GM12864 (cell line): ENCODE results near the gene ARRB2.

Source experiments
- DNase-seq: peaks from one replicate; pipeline ENCODE4 v3.0.0-alpha.2; 2011; ENCODE audit warnings: low read depth
- H3K4me3 ChIP-seq: 2 replicates; pipeline ENCODE4 v1.5.1; 2011; ENCODE audit warnings: mild to moderate bottlenecking, low read depth, low read length, control low read depth
- TF ChIP-seq, protein P1 (sequence below): IDR thresholded peaks from 2 replicates; pipeline ENCODE4 v1.5.1; 2011; ENCODE audit warnings: low read depth, mild to moderate bottlenecking, moderate library complexity, low read length, control low read depth, inconsistent platforms; ENCODE audit errors: missing control alignments

ARRB2 gene

DNA sequence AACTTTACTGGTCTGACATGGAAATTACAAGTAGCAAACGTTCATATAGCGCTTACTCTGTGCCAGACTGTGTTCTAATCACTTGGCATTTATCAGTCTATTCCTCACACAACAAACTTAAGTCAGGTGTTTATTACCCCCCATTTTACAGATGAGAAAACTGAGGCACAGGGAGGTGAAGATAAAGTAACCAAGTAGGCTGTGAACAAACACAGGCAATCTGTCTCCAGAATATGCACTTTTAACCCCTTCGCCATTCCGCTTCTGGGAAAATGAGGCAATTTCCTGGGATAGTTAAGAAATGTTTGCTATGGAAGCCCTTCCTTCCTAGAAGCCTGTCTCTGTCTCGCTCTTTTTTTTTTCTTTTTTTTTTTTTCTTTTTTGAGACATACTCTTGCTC, 41.5 kb downstream of the ARRB2 start:
- DNase-seq = no peak
- no peak overlapping the region for H3K4me3 ChIP-seq
- TF ChIP-seq, protein P1, sequence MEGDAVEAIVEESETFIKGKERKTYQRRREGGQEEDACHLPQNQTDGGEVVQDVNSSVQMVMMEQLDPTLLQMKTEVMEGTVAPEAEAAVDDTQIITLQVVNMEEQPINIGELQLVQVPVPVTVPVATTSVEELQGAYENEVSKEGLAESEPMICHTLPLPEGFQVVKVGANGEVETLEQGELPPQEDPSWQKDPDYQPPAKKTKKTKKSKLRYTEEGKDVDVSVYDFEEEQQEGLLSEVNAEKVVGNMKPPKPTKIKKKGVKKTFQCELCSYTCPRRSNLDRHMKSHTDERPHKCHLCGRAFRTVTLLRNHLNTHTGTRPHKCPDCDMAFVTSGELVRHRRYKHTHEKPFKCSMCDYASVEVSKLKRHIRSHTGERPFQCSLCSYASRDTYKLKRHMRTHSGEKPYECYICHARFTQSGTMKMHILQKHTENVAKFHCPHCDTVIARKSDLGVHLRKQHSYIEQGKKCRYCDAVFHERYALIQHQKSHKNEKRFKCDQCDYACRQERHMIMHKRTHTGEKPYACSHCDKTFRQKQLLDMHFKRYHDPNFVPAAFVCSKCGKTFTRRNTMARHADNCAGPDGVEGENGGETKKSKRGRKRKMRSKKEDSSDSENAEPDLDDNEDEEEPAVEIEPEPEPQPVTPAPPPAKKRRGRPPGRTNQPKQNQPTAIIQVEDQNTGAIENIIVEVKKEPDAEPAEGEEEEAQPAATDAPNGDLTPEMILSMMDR = no peak

DNA sequence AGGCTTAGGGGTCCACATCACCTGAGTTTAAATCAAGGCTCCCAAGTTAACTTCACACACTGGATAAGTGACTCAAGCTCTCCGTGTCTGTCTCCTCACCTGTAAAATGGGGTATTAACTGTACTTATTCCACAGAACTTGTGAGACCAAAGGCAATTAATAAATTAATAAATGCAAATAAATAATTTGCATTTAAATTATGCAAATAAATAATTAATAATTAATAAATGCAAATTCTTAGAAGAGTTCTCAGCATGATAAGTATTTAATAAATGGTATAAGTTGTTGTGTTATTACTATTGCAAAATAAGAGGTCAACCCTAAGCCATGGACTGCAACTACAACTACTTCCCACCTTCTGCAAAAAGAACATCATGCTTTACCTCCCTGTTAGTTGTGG, 43.0 kb downstream of the ARRB2 start:
- DNase-seq = no peak
- TF ChIP-seq, protein P1 = no peak
- no peak overlapping the region for H3K4me3 ChIP-seq

DNA sequence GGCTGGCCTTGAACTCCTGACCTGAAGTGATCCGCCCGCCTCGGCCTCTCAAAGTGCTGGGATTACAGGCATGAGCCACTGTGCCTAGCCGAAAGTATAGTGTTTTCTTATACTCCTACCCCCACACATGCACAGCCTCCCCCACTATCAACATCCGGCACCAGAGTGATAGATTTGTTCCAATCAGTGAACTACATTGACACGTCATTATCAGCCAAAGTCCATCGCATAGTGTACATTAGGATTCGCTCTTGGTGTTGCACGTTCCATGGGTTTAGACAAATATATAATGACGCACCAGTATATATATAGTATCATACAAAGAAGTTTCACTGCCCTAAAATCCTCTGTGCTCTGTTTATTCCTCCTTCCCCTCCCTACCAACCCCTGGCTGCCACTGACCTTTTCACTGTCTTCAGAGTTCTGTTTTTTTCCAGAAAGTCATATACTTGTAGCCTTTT, 49.4 kb downstream of the ARRB2 start:
- no peak overlapping the region for H3K4me3 ChIP-seq
- no peak for DNase-seq
- TF ChIP-seq, protein P1 = no peak

DNA sequence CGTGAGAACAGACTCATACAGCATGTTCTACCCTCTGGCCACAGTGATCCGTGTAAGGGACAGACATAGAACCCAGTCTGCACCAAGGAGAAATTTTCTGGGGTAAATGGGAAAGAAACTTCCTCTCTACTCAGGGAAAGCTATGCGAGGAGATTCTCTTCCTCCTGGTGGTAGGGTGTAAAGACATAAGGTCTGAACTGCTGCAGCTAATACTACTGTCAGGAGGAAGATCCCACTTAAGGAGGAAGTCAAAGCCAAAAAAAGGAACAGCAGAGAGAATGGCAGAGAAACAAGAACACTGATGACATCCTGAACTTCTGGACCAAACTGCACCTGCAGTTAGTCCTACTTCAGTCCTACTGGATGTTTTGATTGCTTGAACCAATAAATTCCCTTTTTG, 54.2 kb downstream of the ARRB2 start:
- DNase-seq = no peak
- TF ChIP-seq, protein P1 = no peak
- H3K4me3 ChIP-seq = no peak overlapping the region

DNA sequence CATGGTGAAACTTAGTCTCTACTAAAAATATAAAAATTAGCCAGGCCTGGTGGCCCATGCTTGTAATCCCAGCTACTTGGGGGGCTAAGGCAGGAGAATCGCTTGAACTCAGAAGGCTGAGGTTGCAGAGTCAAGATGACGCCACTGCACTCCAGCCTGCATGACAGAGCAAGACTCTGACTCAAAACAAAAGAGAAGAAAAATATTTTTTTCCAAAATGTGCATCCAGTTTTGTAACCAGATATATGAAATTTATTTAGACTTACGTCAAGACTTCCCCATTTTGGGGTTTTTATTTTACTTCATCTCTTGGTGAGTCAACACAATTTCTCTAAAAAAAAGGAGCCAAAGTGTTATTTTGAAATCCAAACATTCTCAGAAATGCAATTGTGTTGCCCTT, 55.8 kb downstream of the ARRB2 start:
- no peak overlapping the region for H3K4me3 ChIP-seq
- TF ChIP-seq, protein P1 = no peak
- no peak for DNase-seq

DNA sequence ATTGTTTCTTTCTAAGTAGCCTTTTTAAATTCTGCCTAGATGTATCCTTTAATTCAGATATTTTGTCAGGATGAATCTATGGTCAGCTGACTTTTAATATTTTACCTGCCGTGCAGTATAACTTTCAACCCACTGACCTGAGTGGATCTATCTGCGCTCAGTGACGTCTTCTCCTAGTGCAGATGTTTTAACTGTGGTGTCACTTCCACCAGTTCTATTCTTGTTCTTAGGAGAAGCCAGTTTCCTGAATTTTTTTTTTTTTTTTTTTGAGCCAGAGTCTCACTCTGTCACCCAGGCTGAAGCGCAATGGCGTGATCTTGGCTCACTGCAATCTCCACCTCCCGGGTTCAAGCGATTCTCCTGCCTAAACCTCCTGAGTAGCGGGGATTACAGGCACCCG, 56.3 kb downstream of the ARRB2 start:
- no peak for DNase-seq
- no peak overlapping the region for H3K4me3 ChIP-seq
- TF ChIP-seq, protein P1 = no peak

DNA sequence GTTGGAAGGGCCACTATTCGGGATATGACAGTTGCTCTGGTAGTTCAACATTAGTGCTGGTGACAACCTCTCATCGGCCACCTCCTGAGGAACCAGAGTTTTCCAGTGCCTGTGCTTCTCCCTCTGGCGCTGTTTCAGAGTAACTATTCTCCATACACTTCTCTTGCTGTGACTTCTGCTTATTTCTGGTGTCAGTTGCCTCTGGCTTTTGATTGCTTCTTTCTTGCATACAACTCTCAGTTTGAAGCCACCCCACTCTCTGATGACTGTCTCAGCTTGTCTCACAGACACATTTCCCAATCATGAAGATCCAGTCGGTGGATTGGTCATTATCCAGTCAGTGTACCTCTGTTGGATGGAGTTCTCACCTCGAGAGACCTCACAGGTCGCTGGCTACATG, 57.9 kb downstream of the ARRB2 start:
- H3K4me3 ChIP-seq = no peak overlapping the region
- no peak for DNase-seq
- TF ChIP-seq, protein P1 = no peak
